Measurements from ENCODE around the gene FGF14. TPM values are rescaled to one million over a fixed set of nuclear protein-coding genes. Genes with fewer than 3 reads are reported as not detected.

The FGF14 gene
- total and polyA plus RNA-seq, 3 donors from 2014 or later: 0.56 to 4.5 (median 1.7) TPM

GRCh38 chr13:101916775-101917474, 484.9 kb downstream of the FGF14 start:
- Histone ChIP-seq H3K9me3 (no peaks in the 10 kb centered on the region), H3K4me1 (peaks cover 3% of the 10 kb centered on the region), H3K27me3 (peaks cover 6% of the 10 kb centered on the region), H3K36me3 (ENCODE audit: low read depth, missing control alignments) (no peaks in the 10 kb centered on the region), H3K4me3 (peak overlapping the region; percentile 21 to 29), H3K27ac (no peak overlapping the region)
- TF ChIP-seq CTCF (IDR thresholded peaks at IDR 0.05) (no peak), POLR2A (IDR thresholded peaks at IDR 0.05) (no peak)
- 1 to 3% methylated on average over 12 to 71 of the region's 73 CpGs for WGBS, 2 donors
- no peak for DNase-seq
- intact Hi-C loops (cut with DNase I; ENCODE audit: low total_unique reads): no loop called here

GRCh38 chr13:101916108-101916774, 485.6 kb downstream of the FGF14 start:
- peaks cover 6% of the 10 kb centered on the region for H3K27me3 ChIP-seq
- H3K4me1 ChIP-seq: peaks cover 3% of the 10 kb centered on the region
- WGBS, 2 donors: 1 to 4% methylated on average over 29 to 30 of the region's 62 CpGs
- H3K36me3 ChIP-seq (ENCODE audit: low read depth, missing control alignments): no peaks in the 10 kb centered on the region
- DNase-seq: peak; percentile 47
- no peak overlapping the region for H3K27ac ChIP-seq
- peak overlapping the region; percentile 21 to 29 for H3K4me3 ChIP-seq
- TF ChIP-seq POLR2A (IDR thresholded peaks at IDR 0.05) (no peak), CTCF (IDR thresholded peaks at IDR 0.05) (no peak)
- H3K9me3 ChIP-seq: no peaks in the 10 kb centered on the region
- intact Hi-C loops (cut with DNase I; ENCODE audit: low total_unique reads): no loop called here

- peak overlapping the region in 1 of 2 donors; percentile 29 for H3K4me3 ChIP-seq
Measured at GRCh38 chr13:101915755-101916107, 486.1 kb downstream of the FGF14 start.

GRCh38 chr13:101915331-101915730, 486.5 kb downstream of the FGF14 start:
- Histone ChIP-seq H3K9me3 (no peaks in the 10 kb centered on the region), H3K27ac (no peak overlapping the region), H3K36me3 (ENCODE audit: low read depth, missing control alignments) (no peaks in the 10 kb centered on the region), H3K4me3 (no peak overlapping the region), H3K27me3 (peaks cover 6% of the 10 kb centered on the region), H3K4me1 (peaks cover 3% of the 10 kb centered on the region)
- TF ChIP-seq CTCF (IDR thresholded peaks at IDR 0.05): no peak
- no peak for TF ChIP-seq POLR2A (IDR thresholded peaks at IDR 0.05)
- whole genome bisulfite sequencing, 2 donors: 8 to 13% methylated on average over 7 of the region's 7 CpGs
- no peak for DNase-seq
- intact Hi-C loops (cut with DNase I; ENCODE audit: low total_unique reads): no loop called here

More at GRCh38 chr13:101915755-101916107, 486.1 kb downstream of the FGF14 start:
- Histone ChIP-seq H3K4me1 (peaks cover 3% of the 10 kb centered on the region), H3K27me3 (peaks cover 6% of the 10 kb centered on the region), H3K27ac (no peak overlapping the region), H3K36me3 (ENCODE audit: low read depth, missing control alignments) (no peaks in the 10 kb centered on the region), H3K9me3 (no peaks in the 10 kb centered on the region)
- intact Hi-C loops (cut with DNase I; ENCODE audit: low total_unique reads): no loop called here
- WGBS, 2 donors: 2 to 8% methylated on average over 9 to 13 of the region's 13 CpGs
- TF ChIP-seq CTCF (IDR thresholded peaks at IDR 0.05): no peak
- no peak for DNase-seq
